Cerebellar cortex (tissue), 1 donor: ENCODE data around the gene GPLD1.
A peak's percentile ranks its signal among the peaks of the same experiment; 100 is the strongest.
"Not testable (repeated sequence)": the region's sequence is repeated elsewhere in the genome, so short reads cannot be mapped to it uniquely, and the experiment has no call there.

Experiments
- DNase-seq: peaks from one replicate; pipeline ENCODE4 v3.0.0-alpha.2; 2015; ENCODE audit warnings: low spot score

Gene GPLD1, protein sequence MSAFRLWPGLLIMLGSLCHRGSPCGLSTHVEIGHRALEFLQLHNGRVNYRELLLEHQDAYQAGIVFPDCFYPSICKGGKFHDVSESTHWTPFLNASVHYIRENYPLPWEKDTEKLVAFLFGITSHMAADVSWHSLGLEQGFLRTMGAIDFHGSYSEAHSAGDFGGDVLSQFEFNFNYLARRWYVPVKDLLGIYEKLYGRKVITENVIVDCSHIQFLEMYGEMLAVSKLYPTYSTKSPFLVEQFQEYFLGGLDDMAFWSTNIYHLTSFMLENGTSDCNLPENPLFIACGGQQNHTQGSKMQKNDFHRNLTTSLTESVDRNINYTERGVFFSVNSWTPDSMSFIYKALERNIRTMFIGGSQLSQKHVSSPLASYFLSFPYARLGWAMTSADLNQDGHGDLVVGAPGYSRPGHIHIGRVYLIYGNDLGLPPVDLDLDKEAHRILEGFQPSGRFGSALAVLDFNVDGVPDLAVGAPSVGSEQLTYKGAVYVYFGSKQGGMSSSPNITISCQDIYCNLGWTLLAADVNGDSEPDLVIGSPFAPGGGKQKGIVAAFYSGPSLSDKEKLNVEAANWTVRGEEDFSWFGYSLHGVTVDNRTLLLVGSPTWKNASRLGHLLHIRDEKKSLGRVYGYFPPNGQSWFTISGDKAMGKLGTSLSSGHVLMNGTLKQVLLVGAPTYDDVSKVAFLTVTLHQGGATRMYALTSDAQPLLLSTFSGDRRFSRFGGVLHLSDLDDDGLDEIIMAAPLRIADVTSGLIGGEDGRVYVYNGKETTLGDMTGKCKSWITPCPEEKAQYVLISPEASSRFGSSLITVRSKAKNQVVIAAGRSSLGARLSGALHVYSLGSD

DNA sequence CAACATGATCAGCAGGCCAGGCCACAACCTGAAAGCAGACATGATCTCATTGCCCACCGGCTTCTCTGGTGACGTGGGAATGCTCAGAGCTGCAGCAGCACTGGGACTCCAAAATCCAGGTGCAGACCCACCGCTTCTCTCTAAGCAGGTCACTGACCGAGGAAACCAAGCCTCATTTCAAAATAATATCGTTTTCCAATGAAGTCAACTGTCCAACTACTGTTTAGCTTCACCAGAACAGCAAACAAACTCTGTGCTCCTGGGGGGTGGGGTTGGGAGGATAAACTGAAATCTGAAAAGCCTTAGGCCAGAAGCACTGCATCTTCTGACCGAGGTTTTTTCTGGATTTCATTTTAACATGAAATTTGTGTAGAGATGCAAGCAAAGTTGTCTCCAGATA, at the start of gene GPLD1:
Gene GPLD1 (minus strand): TSS at position 109 of the 400 bp plus-strand sequence. CDS start 67 bp downstream, at position 42.
- no peak for DNase-seq

DNA sequence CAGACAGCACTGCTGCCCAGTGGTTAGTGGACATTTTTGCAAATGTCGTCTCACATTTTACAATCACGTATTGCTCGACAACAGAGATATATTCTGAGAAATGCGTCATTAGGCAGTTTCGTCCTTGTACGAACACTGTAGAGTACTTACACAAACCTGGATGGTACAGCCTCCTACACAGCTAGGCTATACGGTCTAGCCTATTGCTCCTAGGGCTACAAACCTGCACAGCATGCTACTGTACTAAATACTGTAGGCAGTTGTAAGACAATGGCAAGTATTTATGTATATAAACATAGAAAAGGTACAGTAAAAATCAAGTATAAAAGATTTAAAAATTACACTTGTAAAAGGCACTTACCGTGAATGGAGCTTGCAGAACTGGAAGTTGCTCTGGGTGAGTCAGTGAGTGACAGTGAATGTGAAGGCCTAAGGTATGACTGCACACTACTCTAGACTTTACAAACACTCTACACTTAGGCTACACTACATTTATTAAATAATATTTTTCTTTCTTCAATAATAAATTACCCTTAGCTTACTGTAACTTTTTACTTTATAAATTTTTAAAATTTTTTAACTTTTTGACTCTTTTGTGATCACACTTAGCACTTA, 48.5 kb upstream of the GPLD1 start:
- no peak for DNase-seq

DNA sequence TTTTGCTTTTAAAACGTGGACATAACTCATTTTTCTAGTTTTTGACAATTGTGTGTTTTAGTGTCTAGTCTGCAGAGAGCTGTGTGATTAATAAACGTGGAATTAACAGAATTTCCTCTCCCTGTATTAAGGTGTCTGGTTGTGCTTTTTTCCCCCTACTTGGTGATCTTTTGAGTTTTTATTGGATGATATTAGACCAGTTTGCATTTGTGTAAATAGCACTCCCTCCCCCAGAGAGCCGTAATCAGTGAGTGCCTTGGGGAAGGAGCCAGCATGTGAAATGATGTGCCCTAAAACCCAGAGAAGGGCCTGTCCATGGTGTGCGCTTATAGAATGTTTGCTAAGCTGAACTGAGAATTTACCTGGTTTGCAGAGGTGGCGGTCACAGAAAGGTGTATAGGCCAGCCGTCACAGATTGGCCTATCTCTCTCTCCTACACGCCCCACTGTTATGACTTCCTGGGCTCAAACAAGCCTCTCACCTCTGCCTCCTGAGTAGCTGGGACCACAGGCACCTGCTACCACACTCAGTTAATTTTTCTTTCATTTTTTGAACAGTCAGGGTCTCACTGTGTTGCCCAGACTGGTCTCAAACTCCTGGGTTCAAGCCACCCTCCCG, 47.8 kb upstream of the GPLD1 start:
- no peak for DNase-seq

DNA sequence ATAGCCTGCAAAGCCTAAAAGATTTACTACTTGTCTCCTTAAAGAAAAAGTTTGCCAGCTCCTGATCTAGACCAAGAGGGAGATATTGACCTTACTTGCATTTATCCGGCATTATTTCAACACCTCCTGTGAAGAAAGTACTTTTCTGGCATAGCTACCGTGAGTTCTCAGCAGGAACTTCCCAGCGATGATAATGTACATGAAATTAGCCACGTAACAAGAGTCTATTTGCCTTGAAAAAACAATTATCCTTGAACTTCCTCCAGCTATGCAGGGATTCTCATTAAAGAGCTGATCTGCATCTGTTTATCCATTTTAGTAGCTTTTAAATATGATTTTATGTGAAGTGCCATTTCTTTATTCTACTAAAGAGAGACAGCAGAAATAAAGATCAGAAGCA, 47.1 kb upstream of the GPLD1 start:
- DNase-seq, result no peak

DNA sequence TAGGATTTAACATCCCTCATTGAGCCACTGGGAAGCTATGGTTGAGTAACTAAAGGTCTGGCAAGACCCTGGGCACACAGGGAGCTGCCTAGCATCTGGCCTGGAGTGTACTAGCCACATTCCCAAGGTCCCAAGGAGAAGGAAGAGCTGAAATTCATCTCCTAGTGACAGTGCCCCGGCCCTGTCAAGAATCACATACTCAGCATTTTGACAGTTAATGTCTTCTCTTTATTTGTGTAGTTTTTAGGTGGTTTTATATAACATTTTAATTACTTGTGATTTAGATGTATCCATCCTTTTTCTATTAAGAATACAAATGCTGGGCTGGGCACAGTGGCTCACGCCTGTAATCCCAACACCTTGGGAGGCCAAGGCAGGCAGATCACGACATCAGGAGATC, 45.8 kb upstream of the GPLD1 start:
- DNase-seq, result no peak

DNA sequence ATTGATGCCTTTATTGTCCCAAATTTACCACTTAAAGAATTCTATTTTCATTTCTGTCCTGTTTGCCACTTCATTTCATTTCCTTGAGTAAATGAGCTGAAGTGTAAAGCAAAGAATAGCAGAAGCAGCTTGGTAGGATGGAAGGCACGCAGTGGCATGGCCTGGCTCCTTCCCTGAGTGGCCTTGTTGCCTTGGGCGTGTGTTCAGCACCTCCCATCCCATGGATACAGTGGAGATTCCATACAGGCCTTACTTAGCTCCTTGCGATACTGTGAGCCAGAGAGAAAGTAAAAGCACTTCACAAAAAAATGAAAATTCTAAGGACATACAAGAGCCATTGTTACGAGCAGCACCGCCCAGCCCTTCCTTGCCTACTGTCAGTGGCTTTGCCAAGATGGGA, 45.0 kb upstream of the GPLD1 start:
- DNase-seq, result no peak

DNA sequence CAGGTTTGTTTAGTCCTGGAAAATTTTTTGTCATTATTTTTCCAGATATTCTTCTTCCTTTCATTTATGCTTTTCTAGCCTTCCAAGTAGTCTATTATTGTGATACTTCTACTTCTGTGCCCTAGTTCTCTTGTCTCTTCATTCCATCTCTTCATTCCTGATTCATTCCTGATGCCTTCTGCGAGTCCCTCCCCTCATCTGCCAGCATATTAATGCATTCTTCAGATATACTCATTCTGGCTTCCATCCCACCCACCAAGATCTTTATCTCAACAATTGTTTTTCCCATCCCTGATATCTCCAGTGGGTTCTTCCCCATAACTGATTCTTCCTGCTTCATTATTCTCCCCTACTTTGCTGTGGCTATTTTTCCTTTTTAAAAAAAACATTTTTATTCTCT, 40.6 kb upstream of the GPLD1 start:
- DNase-seq, result no peak

DNA sequence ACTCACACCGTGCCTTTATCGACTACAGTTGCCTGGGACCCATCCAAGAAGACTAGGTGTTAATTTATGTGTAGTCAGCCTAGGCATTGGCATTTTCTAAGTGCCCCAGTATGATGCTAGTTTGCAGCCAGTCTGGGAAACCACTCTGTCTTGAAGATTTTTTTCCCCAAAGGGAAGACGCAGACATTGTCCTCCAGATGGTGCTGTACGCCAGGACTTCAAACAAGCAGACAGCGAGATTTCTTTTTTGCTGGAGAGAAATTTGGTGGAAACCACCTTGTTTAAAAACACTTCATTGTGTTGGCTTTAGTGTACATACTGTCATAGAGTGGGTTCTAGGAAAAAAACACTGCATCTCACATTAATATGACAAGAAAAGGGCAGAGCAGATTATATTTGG, 35.4 kb upstream of the GPLD1 start:
- peak; percentile 56 for DNase-seq

DNA sequence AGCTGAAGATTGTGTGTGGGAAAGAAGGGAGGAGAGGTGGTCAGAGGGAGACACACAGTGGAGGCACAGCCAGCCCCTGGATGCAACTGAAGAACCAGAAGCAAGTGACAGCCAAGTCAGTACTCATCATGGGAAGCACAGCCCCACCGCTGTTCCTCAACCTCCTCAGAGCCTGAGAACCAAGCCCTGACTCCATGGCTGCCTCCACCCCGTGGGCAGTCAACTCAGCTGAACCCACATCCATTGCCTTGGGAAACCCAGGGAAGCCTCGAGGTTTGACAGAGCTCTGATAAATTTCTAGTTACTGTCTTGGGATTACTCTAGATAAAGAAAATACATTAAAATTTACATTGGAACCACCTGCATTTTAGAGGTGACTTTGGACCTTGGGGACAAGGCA, 35.0 kb upstream of the GPLD1 start:
- DNase-seq, result no peak

DNA sequence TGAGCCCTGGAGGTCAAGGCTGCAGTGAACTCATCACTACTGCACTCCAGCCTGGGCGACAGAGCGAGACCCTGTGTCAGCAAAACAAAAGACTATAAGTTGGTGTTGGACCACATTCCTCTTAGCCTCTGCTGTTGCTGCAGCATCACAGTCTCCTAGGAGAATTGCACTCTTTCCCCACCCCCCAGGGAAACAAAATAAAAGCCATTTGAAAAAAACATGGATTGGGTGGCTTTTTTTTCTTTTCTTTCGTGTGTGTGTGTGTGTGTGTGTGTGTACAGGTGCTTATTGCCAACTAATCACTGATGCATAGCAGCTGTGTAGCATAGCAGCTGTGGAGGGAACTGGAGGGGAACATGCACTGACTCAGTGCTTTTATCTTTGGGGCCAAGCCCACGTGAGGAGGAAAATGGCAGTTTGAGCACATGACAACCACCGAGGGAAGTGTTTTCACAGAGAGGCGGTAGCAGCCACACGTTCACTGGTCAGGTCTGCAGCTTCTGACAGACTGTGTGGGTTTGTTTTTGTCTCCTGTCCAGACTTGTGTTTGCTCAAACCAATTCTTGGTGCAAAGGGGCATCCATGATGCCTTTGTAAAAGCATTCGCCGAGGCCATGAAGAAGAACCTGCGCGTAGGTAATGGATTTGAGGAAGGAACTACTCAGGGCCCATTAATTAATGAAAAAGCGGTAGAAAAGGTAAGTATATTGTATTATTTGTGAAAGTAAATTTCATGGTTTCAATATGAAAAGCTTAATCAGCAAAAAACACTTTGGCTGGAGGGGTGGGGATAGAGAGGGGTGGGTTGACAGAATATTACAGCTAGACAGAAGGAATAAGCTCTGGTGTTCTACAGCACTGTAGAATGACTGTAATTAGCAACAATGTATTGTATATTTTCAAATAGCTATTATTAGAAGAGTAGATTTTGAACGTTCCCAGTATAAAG, 33.1 kb upstream of the GPLD1 start:
- no peak for DNase-seq

DNA sequence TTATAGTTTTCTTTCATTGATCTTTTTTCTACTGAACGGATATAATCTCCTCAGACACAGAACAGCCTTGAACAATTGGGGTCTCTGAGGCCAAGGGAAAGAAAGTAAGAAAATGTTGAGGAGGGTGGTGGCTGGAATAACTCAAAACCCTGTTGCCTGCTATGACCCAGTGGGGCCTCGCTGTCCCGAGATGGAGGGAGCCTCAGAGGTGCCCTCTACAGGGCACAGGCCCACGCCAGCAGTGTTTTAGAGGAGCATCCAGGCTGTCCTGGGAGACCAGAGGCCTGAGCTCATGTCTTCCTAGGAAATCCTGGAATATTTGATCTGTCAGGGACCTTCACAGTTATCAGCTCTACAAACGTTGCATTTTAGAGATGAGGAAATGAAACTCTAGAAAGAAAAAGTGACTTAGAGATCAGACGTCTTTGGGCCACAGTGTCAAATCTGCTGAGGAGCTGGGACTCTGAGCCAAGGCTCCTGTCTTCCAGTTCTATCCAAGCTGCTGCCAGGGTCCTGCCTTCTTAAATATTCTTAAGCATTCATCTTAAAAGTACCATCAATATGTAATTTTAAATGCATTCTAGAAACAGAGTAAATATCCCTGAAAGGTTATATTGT, 31.7 kb upstream of the GPLD1 start:
- peak; percentile 41 for DNase-seq

DNA sequence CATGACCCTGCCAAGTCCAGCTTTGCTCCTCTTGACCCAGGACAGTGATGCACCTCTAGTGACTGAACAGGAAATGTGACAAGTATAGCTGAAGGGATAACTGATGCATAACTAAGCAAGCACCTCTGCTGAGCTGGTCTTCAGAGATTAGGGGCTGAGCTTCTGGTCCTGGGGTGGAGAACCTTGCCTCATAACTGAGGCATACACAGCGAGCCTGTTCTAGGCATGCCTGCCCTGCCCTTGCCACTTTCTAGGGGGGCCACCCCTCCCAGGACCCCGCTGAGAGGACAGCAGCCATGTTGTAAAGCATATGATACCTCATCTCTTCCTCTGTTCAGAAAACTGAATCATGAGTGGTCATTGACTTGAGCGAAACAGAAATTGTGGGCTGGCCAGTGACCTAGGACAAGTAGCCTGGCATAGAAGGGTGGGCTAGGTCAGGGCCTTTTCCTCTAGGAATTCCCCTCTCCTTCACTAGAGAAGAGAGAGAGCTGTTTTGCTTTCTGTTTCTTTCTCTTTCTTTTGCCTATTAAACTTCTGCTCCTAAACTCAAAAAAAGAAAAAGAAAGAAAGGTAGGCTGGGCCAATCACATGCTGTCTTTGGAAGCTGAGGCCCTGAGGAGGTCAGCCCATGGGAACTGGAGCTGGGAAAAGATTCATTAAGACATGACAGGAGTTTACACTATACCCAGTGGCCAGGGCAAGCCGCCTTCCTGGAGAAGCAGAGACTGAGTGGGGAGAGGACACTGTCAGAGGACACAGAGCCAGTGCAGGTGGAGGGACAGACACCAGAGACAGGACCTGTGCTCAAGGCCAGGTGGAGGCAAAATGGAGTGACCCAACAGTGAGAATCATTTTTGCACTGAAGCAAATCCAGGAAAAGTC, 28.5 kb upstream of the GPLD1 start:
- no peak for DNase-seq

DNA sequence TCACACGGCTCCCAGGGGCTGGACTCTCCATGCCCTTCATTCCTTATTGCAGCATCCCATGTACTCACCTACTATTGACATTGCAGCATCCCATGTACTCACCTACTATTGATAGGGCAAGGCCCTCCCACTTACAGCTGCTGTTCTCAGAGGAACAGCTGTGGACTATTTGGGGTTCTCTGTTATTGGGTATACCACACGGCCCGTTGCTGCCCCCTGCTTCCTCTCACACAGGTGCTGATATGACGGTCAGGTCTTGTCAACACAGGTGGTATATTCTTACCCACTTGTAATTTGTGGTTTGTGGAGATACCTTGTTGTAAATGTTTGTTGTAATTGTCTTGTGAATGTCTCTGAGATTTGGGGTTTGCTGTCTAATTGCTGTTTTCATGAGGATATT, 24.2 kb upstream of the GPLD1 start:
- no peak for DNase-seq

DNA sequence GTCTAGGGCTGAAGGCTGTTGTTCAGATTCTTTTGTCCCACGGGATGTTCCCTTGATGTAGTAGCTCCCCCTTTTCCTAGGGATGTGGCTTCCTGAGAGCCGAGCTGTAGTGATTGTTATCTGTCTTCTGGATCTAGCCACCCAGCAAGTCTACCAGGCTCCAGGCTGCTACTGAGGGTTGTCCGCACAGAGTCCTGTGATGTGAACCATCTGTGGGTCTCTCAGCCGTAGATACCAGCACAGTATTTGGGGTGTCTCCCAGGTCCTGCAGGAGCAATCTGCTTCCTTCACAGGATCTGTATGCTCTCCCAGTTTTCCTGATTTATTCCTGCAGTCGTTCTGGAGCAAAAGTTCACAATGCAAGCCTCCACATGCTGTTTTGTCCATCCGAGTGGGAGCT, 22.6 kb upstream of the GPLD1 start:
- DNase-seq, result not testable (repeated sequence)

DNA sequence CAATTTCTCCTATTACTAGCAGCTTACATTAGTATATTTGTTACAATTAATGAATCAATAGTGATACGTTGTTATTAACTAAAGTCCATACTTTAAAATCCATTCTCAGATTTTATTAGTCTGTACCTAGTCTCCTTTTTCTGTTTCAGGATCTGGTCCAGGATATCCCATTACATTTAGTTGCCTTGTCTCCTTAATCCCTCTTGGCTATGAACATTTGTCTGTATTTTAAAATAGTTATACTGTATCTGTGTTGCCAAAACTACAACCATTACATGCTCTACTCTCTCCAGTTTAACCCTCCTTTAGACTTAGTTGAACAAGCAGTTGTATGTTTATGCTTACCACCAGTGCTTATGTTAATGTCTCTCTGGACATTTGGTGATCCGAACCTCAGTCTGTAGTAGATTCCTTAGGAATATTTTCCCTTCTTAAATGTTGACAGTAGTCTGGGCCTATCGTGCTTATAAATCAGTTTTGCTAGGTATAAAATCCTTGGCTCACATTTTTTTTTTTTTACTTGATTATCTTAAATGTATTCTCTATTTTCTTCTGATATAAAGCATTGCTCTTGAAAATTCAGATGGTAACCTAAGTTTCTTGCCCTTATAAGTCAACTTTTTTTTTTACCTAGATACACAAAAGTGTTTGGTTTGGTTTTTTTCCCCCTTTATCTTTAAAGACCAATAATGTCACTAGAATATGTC, 17.6 kb upstream of the GPLD1 start:
- DNase-seq, result no peak

DNA sequence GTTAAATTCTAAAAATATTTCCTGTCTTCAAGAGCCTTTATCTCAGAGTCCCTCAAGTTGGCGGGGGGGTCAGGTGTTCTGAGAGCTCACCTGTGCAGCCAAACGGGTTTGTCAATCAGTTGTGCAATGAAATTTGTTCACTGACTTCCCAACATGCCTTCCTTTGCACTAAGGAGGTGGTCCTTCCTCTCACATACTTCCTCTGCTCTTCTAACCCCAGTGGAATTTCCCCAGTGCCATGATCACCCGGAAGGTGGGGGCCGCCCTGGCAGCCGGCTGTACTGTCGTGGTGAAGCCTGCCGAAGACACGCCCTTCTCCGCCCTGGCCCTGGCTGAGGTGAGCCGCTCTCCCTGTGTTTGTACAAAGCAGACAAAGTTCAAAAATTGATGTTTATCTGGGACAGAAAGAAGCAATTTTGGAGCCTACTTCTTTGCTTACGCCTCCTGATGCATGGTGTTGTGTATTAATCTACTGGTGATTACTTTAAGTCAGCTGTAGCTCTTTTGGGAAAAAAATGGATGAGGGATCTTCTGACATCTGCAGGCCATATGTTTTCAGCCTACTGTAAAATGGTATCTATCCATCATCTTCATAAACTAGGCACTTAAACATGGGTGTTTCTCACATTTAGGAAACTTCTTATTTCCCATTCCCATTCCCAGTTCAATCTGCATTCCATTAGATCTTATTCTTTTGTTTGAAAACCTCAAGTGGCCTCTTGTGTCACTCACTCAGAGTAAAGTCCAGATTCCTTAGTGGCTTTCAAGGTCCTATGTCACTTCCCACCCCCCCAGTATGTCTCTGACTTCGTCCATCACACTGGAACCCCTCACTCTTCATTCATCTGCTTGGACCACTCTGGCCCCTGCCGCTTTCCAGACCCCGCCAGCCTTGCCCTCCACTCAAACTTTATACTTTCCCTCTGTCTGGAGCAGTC, 15.5 kb upstream of the GPLD1 start:
- no peak for DNase-seq

DNA sequence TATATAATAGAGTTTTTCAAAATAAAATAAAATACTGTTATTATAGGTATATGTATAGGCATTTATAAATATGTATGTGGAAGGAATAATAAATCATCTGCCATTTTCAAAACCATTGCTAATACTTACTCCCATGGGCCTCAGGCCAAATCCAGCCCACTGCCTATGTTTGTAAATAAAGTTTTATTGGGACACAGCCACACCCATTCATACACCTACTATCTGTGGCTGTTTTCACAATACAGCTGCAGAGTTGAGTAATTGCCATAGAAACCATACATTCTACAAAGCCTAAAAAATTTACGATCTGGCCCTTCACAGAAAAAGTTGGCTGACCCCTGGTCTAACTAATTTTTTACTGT, 14.9 kb upstream of the GPLD1 start:
- no peak for DNase-seq

DNA sequence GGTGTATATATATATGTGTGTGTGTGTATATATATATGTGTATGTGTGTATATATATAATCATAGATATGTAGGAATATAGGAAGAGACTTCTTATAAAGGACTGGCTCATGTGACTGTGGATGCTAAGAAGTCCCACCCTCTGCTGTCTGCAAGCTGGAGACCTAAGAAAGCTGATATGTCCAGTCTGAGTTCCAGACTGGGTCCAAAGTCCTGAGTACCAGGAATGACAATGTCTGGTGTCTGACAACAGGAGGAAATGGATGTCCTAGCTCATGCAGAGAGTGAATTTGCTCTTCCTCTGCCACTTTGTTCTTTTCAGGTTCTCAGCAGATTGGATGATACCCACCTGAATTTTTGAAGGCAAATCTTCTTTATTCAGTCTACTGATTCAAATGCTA, 12.5 kb upstream of the GPLD1 start:
- no peak for DNase-seq
